SK-MEL-5 (cell line): Measurements from ENCODE around the gene PIK3R6. TPM values are rescaled to one million over a fixed set of nuclear protein-coding genes. Genes with fewer than 3 reads are reported as not detected.

Experiments used
- DNase-seq: peaks from one replicate; pipeline ENCODE4 v3.0.0-alpha.2; 2016; ENCODE audit warnings: low read depth, low spot score
- in situ Hi-C: cut with HindIII; loops from 2 replicates; pipeline ENCODE4 v1.10.0; 2016; ENCODE audit warnings: low sequenced_read_pairs, high pct_unique_total_duplicates, low pct_unique_long_range_greater_than_20kb
- total RNA-seq: library from RNA; depleted of rRNA; stranded (reverse); fragments of >200 nt; shearing (Covaris generic); gene quantifications from 2 replicates; pipeline ENCODE4 v1.2.3, GENCODE V29; 2014; rRNA removed

PIK3R6 gene
- total RNA-seq, 1 experiment from 2014 or later: 0.05 TPM

DNA sequence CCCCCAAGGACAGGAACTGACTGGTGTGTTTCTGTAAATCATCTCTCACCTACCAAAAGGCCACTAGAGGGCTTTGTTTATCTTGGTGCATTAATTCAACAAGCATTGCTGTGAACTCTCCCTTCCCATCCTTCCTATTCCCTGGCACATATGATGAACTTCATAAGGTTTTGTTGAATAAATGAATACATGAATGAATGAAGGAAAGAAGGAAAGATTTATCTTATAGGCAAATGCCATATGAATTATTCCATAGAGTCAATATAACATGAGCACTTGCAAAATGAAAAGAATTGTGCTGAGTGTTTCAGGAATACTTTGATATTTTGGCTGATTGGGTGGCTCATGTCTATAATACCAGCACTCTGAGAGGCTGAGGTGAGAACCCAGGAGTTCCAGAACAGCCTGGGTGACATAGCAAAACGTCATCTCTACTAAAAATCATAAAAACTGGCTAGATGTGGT is 113.5 kb downstream of the PIK3R6 start:
- DNase-seq: peak; percentile 65
- in situ Hi-C loops: no loop called here

- no peak for DNase-seq
- in situ Hi-C loops: no loop called here
Observed at GRCh38 chr17:8753136-8753975, 114.1 kb downstream of the PIK3R6 start.

Other genes with a start within 250 kb of the PIK3R6 start
- 71.6 and 73.4 TPM in 2 replicates for gene MYH10, start 236.9 kb downstream of the PIK3R6 start, total RNA-seq
- gene CCDC42, start 122.8 kb downstream of the PIK3R6 start, total RNA-seq: not detected in 2 replicates
- not detected in 2 replicates for gene SPDYE4, start 109.1 kb downstream of the PIK3R6 start, total RNA-seq
- gene MFSD6L, start 68.3 kb downstream of the PIK3R6 start, total RNA-seq: not detected in 2 replicates
- gene PIK3R5, start 98.0 kb upstream of the PIK3R6 start, total RNA-seq: 0.82 and 2.3 TPM in 2 replicates
- gene NTN1, start 153.8 kb upstream of the PIK3R6 start, total RNA-seq: 5.9 and 7.0 TPM in 2 replicates